Suprapubic skin (tissue), 3 donors: ENCODE results near the gene GALM.

Experiments
- CTCF ChIP-seq, 2 donors: fragments of 200-600 bp in 1 of 2; fragments of 450-650 bp in 1 of 2; sonication (generic) in 1 of 2; IDR thresholded peaks; one replicate each; pipeline ENCODE4 v1.5.1; 2016 to 2019; ENCODE audit warnings: antibody characterized with exemption in 2 of 2, mild to moderate bottlenecking in 1 of 2, moderate library complexity in 1 of 2
- POLR2A ChIP-seq, 2 donors: fragments of 450-650 bp; IDR thresholded peaks; one replicate each; pipeline ENCODE4 v1.6.1; 2017; ENCODE audit warnings: antibody characterized with exemption in 2 of 2, mild to moderate bottlenecking in 2 of 2, moderate library complexity in 2 of 2

DNA sequence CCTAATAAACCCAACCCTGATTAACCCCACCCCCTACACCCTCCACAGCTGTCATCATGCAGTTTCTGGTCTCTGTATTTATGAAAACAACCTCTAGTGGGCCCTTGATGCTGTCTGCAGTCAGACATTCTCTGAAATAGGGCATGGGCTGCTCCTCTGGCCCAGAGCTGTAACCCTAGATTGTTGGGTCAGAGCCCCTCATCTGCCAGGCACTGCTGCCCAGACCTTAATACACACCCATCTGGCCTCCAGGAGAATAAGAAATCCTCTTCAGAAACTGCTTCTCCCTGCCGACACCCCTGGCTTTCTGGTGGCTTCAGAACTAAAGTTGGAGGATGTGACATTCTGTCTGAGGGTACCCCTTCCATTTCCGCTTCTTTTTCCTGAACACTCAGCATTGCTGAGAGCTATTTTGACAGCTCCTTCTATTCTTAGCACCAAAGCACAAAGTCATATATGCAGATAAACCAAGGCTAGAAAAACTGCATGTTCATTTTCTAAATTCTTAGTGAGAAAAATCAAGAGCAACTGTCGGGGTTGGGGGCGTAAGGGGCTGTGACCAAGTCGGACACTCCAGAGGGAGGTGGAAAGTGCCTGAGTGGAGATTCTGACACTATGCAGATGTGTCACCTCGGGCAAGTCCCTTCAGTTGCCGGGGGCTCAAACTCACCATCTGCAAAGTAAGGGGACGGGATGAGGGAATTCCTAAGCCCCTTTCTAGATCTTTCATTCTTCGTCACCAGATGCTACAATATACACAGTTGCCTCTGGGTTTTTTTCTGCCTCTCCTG lies 56.6 kb downstream of the GALM start:
- TF ChIP-seq POLR2A (IDR thresholded peaks at IDR 0.05) (no peak), CTCF (IDR thresholded peaks at IDR 0.05) (no peak)
